Bronchial smooth muscle cell (primary cell): ENCODE measurements around the gene CLDN24. TPM values are rescaled to one million over a fixed set of nuclear protein-coding genes. Genes with fewer than 3 reads are reported as not detected.

Experiments used
- total RNA-seq: library from RNA; depleted of rRNA; stranded (reverse); fragments of >200 nt; gene quantifications from 2 replicates; pipeline ENCODE4 v1.2.1, GENCODE V29; 2014

CLDN24 gene
- not detected in 2 replicates for total RNA-seq

DNA sequence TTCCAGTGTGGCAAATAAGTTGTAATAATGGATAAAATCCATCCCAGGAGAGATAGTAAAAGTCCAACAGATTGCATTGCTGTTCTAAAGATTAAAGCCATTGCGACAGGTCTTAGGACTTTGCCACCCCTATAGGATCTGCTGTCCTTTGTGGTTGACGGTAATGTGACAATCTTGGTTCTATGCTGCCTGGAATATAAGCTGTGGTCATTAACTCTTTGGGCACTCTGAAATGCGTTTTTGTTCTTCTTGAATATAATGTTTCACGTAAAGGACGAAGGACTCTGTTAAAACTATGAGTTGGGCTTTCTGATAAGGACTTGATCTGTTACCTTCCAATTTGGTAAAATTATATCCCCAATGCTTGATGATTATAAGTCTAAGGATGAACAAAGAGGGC is at the start of gene CLDN24:
CLDN24 (minus strand) TSS at position 101 of the 400 bp plus-strand sequence; CDS start at position 101, 0 bp downstream.

DNA sequence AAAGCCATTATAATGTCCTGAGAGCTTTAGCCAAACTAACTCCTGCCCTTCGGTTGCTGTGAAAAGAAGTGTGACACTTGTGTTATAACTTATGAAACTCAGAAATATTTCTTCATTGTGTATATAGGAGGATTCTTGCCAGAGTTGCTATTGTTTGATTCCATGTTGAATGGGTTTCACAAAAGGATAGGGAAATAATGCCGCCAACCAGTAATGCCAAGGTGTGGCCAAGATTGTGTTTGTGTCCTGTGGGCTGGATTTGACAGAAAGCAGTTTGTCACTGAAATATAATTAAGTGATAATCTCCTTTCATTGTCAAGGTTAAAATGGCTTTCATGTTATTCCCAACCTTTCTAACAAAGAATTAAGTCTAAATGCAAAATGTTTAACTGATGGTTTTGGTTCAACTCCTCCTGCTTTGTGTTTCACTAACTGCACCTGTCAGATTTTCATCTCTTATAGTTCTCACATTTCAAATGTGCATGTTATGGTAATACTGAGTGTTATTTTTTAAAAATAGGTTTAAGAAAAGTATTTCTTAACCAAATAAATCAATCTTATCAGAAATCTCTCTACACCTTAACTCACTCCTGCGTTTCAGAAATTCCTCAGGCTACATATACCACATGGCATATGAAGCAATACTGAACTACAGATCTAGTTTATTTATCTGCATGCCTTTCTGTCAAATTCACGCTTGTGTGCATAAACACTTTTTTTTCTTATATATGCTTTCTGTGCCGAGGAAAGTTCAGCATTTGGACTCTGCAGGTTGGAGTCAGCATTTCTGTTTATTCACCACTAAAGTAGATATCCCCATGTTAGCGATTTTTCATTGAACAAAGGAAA is 1.8 kb downstream of the CLDN24 start, which contains the start of gene CLDN22:
CLDN22 (minus strand) TSS at position 66 of the 849 bp plus-strand sequence; CDS start at position 8, 58 bp downstream.

Other genes starting within 250 kb of the CLDN24 start
- 12.8 and 13.8 TPM in 2 replicates for gene WWC2, start 223.2 kb downstream of the CLDN24 start, total RNA-seq
- not detected in 2 replicates for gene CLDN22, start 2.1 kb downstream of the CLDN24 start, total RNA-seq
- gene CDKN2AIP, start 122.2 kb upstream of the CLDN24 start, total RNA-seq = 10.9 and 11.5 TPM in 2 replicates
- gene ING2, start 182.6 kb upstream of the CLDN24 start, total RNA-seq = 8.8 and 11.6 TPM in 2 replicates